Smooth muscle cell (in vitro differentiated cells): Measurements from ENCODE around the gene CRTC2. TPM values are rescaled to one million over a fixed set of nuclear protein-coding genes. Genes with fewer than 3 reads are reported as not detected.

Source experiments
- DNase-seq: peaks from one replicate; lab custom pipeline; 2025; ENCODE audit not compliant: unreplicated experiment; lab: John Stamatoyannopoulos, UW
- H2AFZ ChIP-seq: fragments of 200-600 bp; sonication (generic); 2 replicates; pipeline ENCODE4 v1.6.0; 2016; ENCODE audit warnings: antibody characterized with exemption, low read depth, mild to moderate bottlenecking
- H3F3A ChIP-seq: fragments of 200-600 bp; sonication (generic); 2 replicates; pipeline ENCODE4 v1.6.0; 2017; ENCODE audit warnings: antibody characterized with exemption, low read depth
- H3K27ac ChIP-seq: fragments of 200-600 bp; sonication (generic); 2 replicates; pipeline ENCODE4 v1.5.1; 2016; ENCODE audit warnings: low read depth, mild to moderate bottlenecking
- H3K27me3 ChIP-seq: fragments of 200-600 bp; sonication (generic); 2 replicates; pipeline ENCODE4 v1.6.1; 2016; ENCODE audit warnings: low read depth, mild to moderate bottlenecking
- H3K36me3 ChIP-seq: fragments of 200-600 bp; sonication (generic); 2 replicates; pipeline ENCODE4 v1.5.1; 2016; ENCODE audit warnings: low read depth
- H3K4me1 ChIP-seq: fragments of 200-600 bp; sonication (generic); 2 replicates; pipeline ENCODE4 v1.5.1; 2016; ENCODE audit warnings: low read depth
- H3K4me2 ChIP-seq: fragments of 200-600 bp; sonication (generic); 2 replicates; pipeline ENCODE4 v1.6.0; 2016; ENCODE audit warnings: mild to moderate bottlenecking
- H3K4me3 ChIP-seq: fragments of 200-600 bp; sonication (generic); 2 replicates; pipeline ENCODE4 v1.5.1; 2016; ENCODE audit warnings: mild to moderate bottlenecking
- H3K79me2 ChIP-seq: fragments of 200-600 bp; sonication (generic); 2 replicates; pipeline ENCODE4 v1.6.0; 2016; ENCODE audit warnings: low read depth, mild to moderate bottlenecking
- H3K9ac ChIP-seq: fragments of 200-600 bp; sonication (generic); 2 replicates; pipeline ENCODE4 v1.6.0; 2016; ENCODE audit warnings: low read depth
- H3K9me3 ChIP-seq: fragments of 200-600 bp; sonication (generic); replicated peaks from 2 replicates; pipeline ENCODE4 v1.5.1; 2016; ENCODE audit warnings: low read depth
- H4K20me1 ChIP-seq: fragments of 200-600 bp; sonication (generic); 2 replicates; pipeline ENCODE4 v1.6.0; 2016; ENCODE audit warnings: low read depth
- CTCF ChIP-seq: fragments of 200-600 bp; sonication (generic); IDR thresholded peaks from 2 replicates; pipeline ENCODE4 v1.5.1; 2017; ENCODE audit warnings: borderline replicate concordance, mild to moderate bottlenecking, antibody characterized with exemption; ENCODE audit not compliant: insufficient read depth, poor library complexity, severe bottlenecking
- WGBS: methylation state at CpG from one replicate; pipeline ENCODE4 v1.1.7; 2016; ENCODE audit warnings: low lambda C conversion rate; 5-methylcytosine and 5-hydroxymethylcytosine counted together
- polyA plus RNA-seq: library from polyadenylated mRNA; unstranded; fragments of >200 nt; fragmentation: Nextera tagmentation; extraction: Ambion mirVana; gene quantifications from 2 replicates; pipeline ENCODE4 v1.2.1, GENCODE V29; 2016
- total RNA-seq: library from RNA; depleted of rRNA; stranded (reverse); fragments of >200 nt; gene quantifications from 2 replicates; pipeline ENCODE4 v1.2.3, GENCODE V29; 2014

Gene CRTC2
- total and polyA plus RNA-seq, 2 experiments from 2014 or later: 9.9 to 24.6 TPM

- WGBS: 96% methylated on average over 7 of the region's 7 CpGs
Measured at GRCh38 chr1:153973525-153973924, 15.1 kb upstream of the CRTC2 start.

GRCh38 chr1:153973071-153973470 lies 14.7 kb upstream of the CRTC2 start:
- peaks cover 18% of the 10 kb centered on the region for H3K79me2 ChIP-seq
- no peak overlapping the region for H3K27ac ChIP-seq
- H4K20me1 ChIP-seq: peaks cover 10% of the 10 kb centered on the region
- H3K4me1 ChIP-seq: peaks cover 9% of the 10 kb centered on the region
- H3K9me3 ChIP-seq: no peaks in the 10 kb centered on the region
- no peaks in the 10 kb centered on the region for H3K27me3 ChIP-seq
- peaks cover 9% of the 10 kb centered on the region for H3F3A ChIP-seq
- 92% methylated on average over 3 of the region's 3 CpGs for WGBS
- DNase-seq: no peak
- H3K9ac ChIP-seq: no peak overlapping the region
- no peak overlapping the region for H3K4me3 ChIP-seq
- H2AFZ ChIP-seq: no peak overlapping the region
- H3K4me2 ChIP-seq: no peak overlapping the region
- TF ChIP-seq CTCF: no peak
- H3K36me3 ChIP-seq: no peaks in the 10 kb centered on the region

More at GRCh38 chr1:153973525-153973924, 15.1 kb upstream of the CRTC2 start:
- Histone ChIP-seq H3K9me3 (no peaks in the 10 kb centered on the region), H3K4me1 (peaks cover 8% of the 10 kb centered on the region), H3K79me2 (peaks cover 18% of the 10 kb centered on the region), H3K4me3 (no peak overlapping the region), H3F3A (peaks cover 14% of the 10 kb centered on the region), H2AFZ (no peak overlapping the region), H4K20me1 (peaks cover 10% of the 10 kb centered on the region), H3K36me3 (no peaks in the 10 kb centered on the region), H3K4me2 (no peak overlapping the region), H3K27me3 (no peaks in the 10 kb centered on the region), H3K27ac (no peak overlapping the region), H3K9ac (no peak overlapping the region)
- DNase-seq: no peak
- TF ChIP-seq CTCF: no peak

- H3K9ac ChIP-seq: no peak overlapping the region
- H4K20me1 ChIP-seq: no peaks in the 10 kb centered on the region
- no peak overlapping the region for H3K4me3 ChIP-seq
- no peaks in the 10 kb centered on the region for H3K36me3 ChIP-seq
- H3F3A ChIP-seq: peaks cover 8% of the 10 kb centered on the region
- 94% methylated on average over 2 of the region's 2 CpGs for WGBS
- no peak overlapping the region for H3K4me2 ChIP-seq
- no peak for TF ChIP-seq CTCF
- H3K9me3 ChIP-seq: no peaks in the 10 kb centered on the region
- no peak for DNase-seq
- no peaks in the 10 kb centered on the region for H3K27me3 ChIP-seq
- peaks cover 4% of the 10 kb centered on the region for H3K4me1 ChIP-seq
- H3K27ac ChIP-seq: no peak overlapping the region
- H3K79me2 ChIP-seq: peaks cover 4% of the 10 kb centered on the region
- no peak overlapping the region for H2AFZ ChIP-seq
Measured at GRCh38 chr1:153970346-153970745, 11.9 kb upstream of the CRTC2 start.

GRCh38 chr1:153968972-153969371 lies 10.6 kb upstream of the CRTC2 start:
- Histone ChIP-seq H2AFZ (no peak overlapping the region), H3K4me1 (peaks cover 14% of the 10 kb centered on the region), H3K36me3 (no peaks in the 10 kb centered on the region), H3K79me2 (peaks cover 13% of the 10 kb centered on the region), H3F3A (peaks cover 8% of the 10 kb centered on the region), H3K9me3 (no peaks in the 10 kb centered on the region), H3K27me3 (no peaks in the 10 kb centered on the region), H4K20me1 (no peaks in the 10 kb centered on the region), H3K4me3 (peak overlapping the region; percentile 63), H3K4me2 (peak overlapping the region; percentile 87), H3K9ac (no peak overlapping the region), H3K27ac (no peak overlapping the region)
- WGBS: 95% methylated on average over 2 of the region's 2 CpGs
- TF ChIP-seq CTCF: no peak
- DNase-seq: no peak
